Left colon (tissue), 2 donors: ENCODE measurements around the gene ITCH. TPM values are rescaled to one million over a fixed set of nuclear protein-coding genes. Genes with fewer than 3 reads are reported as not detected.
A peak's percentile ranks its signal among the peaks of the same experiment; 100 is the strongest.
"Not testable (repeated sequence)": the region's sequence is repeated elsewhere in the genome, so short reads cannot be mapped to it uniquely, and the experiment has no call there.

Experiments used
- ATAC-seq: fragments of 200-7000 bp; cut with Tn5 transposase; one replicate; pipeline ENCODE4 v1.9.1; 2020; ENCODE audit warnings: mild to moderate bottlenecking, moderate library complexity
- DNase-seq, 2 donors: peaks; one replicate each; pipeline ENCODE4 v3.0.0-alpha.2; 2020
- intact Hi-C, 2 donors: fragments of 100-400 bp; cut with DNase I in 1 of 2; cut with micrococcal nuclease in 1 of 2; formaldehyde crosslinking; loops; one replicate each; pipeline versions ENCODE4 v1.11.2 to v1.14.0; 2022; cut with DNase I, micrococcal nuclease
- long read RNA-seq: library from polyadenylated mRNA; unstranded; transcript quantifications from one replicate; pipeline ENCODE4 v2.0.0, GENCODE V29; 2021
- total RNA-seq, 2 donors: library from RNA; stranded (reverse); fragmentation: NEBNext Ultra II Directional; extraction: Animal tissue kit (Norgen Biotek cat#: 25700); gene quantifications; one replicate each; pipeline ENCODE4 v1.2.1, GENCODE V29; 2021
- donor health status: DM: no; HTN: no; CAD: no.
- donor health status: DM: yes; HTN: yes; CAD: no.

ITCH gene
- total RNA-seq, result 10 to 100 TPM; 69.6 to 78.3 TPM
- long read RNA-seq, full-length matches to known transcripts, result 8 of 20 reads
- long read RNA-seq, partial matches to known transcripts, result 4 of 20 reads
- long read RNA-seq, other reads (novel, unspliced or antisense), result 8 of 20 reads

GRCh38 chr20:34363062-34363464 is at the start of gene ITCH:
ITCH (plus strand) TSS chr20:34363273; CDS start chr20:34393812, 30,539 bp downstream.
- intact Hi-C loops, result no loop called here
- DNase-seq, result peak; percentile 96 to 98
- ATAC-seq, result peak; percentile 98

- intact Hi-C loops, result loop anchor here in 1 of 2 donors (10.0 kb wide), 1 partner anchor 160 kb away; no protein-coding TSS in a partner anchor
Measured at GRCh38 chr20:34315236-34315635, 47.8 kb upstream of the ITCH start.

DNA sequence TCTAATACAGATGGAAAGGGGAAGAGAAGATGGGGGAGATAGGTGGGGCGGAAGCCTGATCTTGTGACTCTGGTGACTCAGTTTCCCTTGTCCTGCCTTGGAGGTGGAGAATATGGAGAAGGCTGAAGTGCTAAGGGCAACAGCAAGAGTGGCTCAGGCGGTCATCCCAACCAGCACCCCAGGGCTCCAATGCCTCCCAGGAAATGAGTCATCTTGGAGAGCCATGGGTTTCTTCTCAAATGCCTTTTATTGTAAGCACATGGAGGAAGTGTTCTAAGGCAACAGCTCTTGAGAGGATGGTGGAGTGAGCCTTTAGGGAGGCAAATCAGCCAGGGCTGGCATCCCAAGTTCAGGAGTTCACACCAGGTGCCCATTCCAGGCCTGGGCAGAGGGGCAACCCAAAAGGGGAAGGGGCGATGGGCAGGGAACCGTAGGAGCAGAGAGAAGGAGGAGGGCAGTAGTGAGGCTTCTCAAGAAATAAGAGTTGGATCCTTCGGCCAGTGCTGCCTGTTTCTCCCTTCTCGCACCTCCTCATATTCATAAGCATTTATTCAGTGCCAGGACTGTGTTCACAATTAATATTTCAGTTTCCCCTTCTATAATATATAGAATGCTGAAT is 46.8 kb upstream of the ITCH start:
- intact Hi-C loops, result loop anchor here in 1 of 2 donors (10.0 kb wide), 1 partner anchor 158 kb away; no protein-coding TSS in a partner anchor
- DNase-seq (no peak), ATAC-seq (no peak)

More at GRCh38 chr20:34315236-34315635, 47.8 kb upstream of the ITCH start:
- ATAC-seq, result no peak
- no peak for DNase-seq

GRCh38 chr20:34318609-34319443 is 44.2 kb upstream of the ITCH start:
- DNase-seq, result no peak
- no peak for ATAC-seq
- intact Hi-C loops, result loop anchor here in 1 of 2 donors (10.0 kb wide), 1 partner anchor 156 kb away; no protein-coding TSS in a partner anchor

DNA sequence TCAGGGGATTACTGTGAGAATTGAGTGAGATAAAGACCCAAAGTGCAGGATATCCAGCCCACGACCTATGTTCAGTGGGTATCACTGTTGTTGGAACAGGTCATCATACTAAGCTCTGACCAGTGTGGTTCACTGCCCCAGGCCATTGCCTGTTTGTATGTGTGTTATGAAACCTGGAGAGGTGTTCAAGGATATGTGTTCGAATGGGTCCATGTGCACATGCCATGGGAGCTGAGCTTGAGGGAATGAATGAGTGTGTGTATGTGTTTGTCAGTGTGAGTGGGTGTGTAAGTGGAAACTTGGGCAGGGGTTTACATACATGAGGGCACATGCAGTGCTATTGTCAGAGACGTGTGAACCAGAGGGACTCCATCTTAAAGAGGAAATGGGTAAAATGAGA is 42.2 kb upstream of the ITCH start:
- intact Hi-C loops, result no loop called here
- ATAC-seq (no peak), DNase-seq (no peak)

DNA sequence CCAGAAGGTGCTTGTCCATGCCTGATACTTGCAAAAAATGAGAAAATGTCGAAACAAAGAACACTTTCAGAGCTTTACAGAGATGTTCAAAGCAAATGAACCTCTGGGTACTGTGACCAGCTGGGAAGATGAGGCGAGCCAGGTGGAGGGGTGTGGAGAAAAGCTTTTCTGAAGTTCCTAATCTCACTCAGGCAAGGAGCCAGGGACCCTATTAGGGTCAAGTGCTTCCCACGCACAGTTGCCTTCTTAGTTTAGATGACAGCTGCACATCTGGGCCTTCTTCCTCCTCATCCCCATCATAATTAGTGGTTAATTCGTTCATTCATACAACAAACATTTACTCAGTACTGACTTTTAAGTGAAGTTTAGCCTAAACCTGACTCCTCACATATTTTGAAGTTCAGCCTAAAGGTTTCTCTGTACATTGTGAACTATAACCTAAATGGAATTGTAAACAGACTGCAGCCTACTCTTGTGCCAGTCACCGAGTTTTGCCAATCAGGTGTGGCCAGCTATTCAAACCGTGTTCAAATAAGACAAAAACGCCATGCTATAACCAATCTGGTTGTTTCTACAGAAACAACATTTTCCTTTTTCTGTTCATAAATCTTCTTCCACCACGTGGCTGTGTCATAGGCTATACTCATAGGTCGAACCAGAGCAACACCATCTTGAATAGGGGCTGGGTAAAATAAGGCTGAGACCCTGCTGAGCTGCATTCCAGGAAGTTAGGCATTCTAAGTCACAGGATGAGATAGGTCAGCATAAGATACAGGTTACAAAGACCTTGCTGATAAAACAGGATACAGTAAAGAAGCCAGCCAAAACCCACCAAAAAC is 40.6 kb upstream of the ITCH start:
- intact Hi-C loops, result no loop called here
- ATAC-seq, result peak; percentile 75
- no peak for DNase-seq

- intact Hi-C loops, result no loop called here
- DNase-seq (no peak), ATAC-seq (no peak)
Measured at GRCh38 chr20:34324541-34324940, 38.5 kb upstream of the ITCH start.

DNA sequence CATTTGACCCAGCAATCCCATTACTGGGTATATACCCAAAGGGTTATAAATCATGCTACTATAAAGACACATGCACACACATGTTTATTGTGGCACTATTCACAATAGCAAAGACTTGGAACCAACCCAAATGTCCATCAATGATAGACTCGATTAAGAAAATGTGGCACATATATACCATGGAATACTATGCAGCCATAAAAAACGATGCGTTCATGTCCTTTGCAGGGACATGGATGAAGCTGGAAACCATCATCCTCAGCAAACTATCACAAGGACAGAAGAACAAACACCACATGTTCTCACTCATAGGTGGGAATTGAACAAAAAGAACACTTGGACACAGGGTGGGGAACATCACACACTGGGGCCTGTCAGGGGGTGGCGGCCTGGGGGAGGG is 34.9 kb upstream of the ITCH start:
- intact Hi-C loops, ATAC-seq, DNase-seq: not testable (repeated sequence)

- DNase-seq (no peak), ATAC-seq (no peak)
- intact Hi-C loops, result no loop called here
Measured at GRCh38 chr20:34328928-34329677, 34.0 kb upstream of the ITCH start.

GRCh38 chr20:34330861-34331544 is 32.1 kb upstream of the ITCH start:
- ATAC-seq, DNase-seq, intact Hi-C loops: not testable (repeated sequence)

DNA sequence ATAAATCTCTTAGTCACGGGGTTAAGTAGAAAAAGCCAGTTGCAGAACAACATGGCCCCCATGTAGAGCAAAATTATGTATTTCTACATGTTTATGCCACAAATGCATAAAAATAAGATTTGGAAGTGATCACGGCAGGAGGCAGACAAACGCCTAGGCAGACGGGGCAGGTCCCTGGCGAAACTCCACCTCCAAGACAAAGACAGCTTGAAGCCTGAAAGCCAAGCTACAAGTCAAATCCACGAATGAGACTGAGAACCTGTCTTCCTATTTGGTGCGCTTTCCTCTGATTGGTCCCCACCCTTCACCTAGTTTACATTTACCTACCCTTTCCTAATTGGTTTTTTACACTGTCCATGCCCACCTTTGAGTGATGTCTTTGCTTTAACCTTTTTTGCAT is 31.2 kb upstream of the ITCH start:
- intact Hi-C loops, result no loop called here
- ATAC-seq, result no peak

GRCh38 chr20:34332262-34332920 is 30.7 kb upstream of the ITCH start:
- DNase-seq (no peak), ATAC-seq (no peak)
- intact Hi-C loops, result no loop called here

More for the DNA sequence above, 31.2 kb upstream of the ITCH start:
- DNase-seq, result no peak

DNA sequence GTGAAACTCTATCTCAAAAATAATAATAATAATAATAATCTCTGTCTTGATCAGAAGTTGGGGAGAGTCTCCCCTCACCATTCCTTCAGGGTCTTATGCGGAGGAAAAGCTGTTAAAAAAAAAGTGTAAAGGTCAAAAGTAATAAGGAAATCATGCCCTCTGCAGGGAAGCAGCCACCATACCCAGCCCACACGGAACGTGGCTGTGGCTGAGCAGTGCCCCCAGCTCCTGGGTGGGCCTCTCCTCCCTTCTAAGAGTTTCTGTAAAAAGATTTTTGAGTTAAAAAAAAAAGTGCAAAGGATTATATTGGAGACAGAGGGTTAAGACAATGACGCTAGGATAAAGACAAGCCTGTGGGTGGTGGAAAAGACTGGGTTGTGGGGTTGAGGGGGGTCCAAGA is 29.3 kb upstream of the ITCH start:
- DNase-seq (no peak), ATAC-seq (peak; percentile 89)

GRCh38 chr20:34334654-34335407 is 28.2 kb upstream of the ITCH start:
- ATAC-seq (peak; percentile 37), DNase-seq (no peak)
- intact Hi-C loops, result no loop called here

More for the DNA sequence above, 29.3 kb upstream of the ITCH start:
- intact Hi-C loops, result no loop called here

GRCh38 chr20:34337544-34337943 is 25.5 kb upstream of the ITCH start:
- DNase-seq, result no peak
- intact Hi-C loops, result no loop called here
- no peak for ATAC-seq

- intact Hi-C loops, result no loop called here
- DNase-seq, result no peak
Measured at GRCh38 chr20:34337982-34338726, 24.9 kb upstream of the ITCH start.

More at GRCh38 chr20:34337982-34338726, 24.9 kb upstream of the ITCH start:
- ATAC-seq, result no peak
